ENCODE data around the gene PROKR1. TPM values are rescaled to one million over a fixed set of nuclear protein-coding genes. Genes with fewer than 3 reads are reported as not detected.
"Not testable (repeated sequence)": the region's sequence is repeated elsewhere in the genome, so short reads cannot be mapped to it uniquely, and the experiment has no call there.

Gene PROKR1
- total RNA-seq, 1 donor from 2014 or later: not detected

- intact Hi-C loops (cut with micrococcal nuclease): no loop called here
- H3K4me3 Mint-ChIP-seq: no peak overlapping the region
- peaks cover 23% of the 10 kb centered on the region for H3K27me3 Mint-ChIP-seq (ENCODE audit: insufficient read depth)
- DNase-seq (ENCODE audit: low spot score): no peak
- no peak overlapping the region for H3K27ac Mint-ChIP-seq
- peaks cover 17% of the 10 kb centered on the region for H3K9me3 Mint-ChIP-seq
- H3K4me1 Mint-ChIP-seq (ENCODE audit: low read depth): peaks cover 10% of the 10 kb centered on the region
- H3K36me3 Mint-ChIP-seq (ENCODE audit: low read depth): no peaks in the 10 kb centered on the region
Observed at GRCh38 chr2:68662466-68662865, 19.1 kb downstream of the PROKR1 start.

- Mint-ChIP-seq H3K27me3 (ENCODE audit: insufficient read depth) (peaks cover 18% of the 10 kb centered on the region), H3K27ac (no peak overlapping the region), H3K36me3 (ENCODE audit: low read depth) (no peaks in the 10 kb centered on the region), H3K9me3 (peaks cover 17% of the 10 kb centered on the region), H3K4me1 (ENCODE audit: low read depth) (peaks cover 10% of the 10 kb centered on the region), H3K4me3 (no peak overlapping the region)
- DNase-seq (ENCODE audit: low spot score): no peak
- intact Hi-C loops (cut with micrococcal nuclease): loop anchor here (1.0 kb wide), 1 partner anchor 10 kb away; no protein-coding TSS in a partner anchor
Observed at GRCh38 chr2:68663371-68664156, 20.2 kb downstream of the PROKR1 start.

GRCh38 chr2:68667371-68667770, 24.0 kb downstream of the PROKR1 start:
- Mint-ChIP-seq H3K4me3 (no peak overlapping the region), H3K4me1 (ENCODE audit: low read depth) (peaks cover 10% of the 10 kb centered on the region), H3K27ac (no peak overlapping the region), H3K36me3 (ENCODE audit: low read depth) (no peaks in the 10 kb centered on the region), H3K9me3 (peaks cover 17% of the 10 kb centered on the region), H3K27me3 (ENCODE audit: insufficient read depth) (peaks cover 7% of the 10 kb centered on the region)
- intact Hi-C loops (cut with micrococcal nuclease): no loop called here
- DNase-seq (ENCODE audit: low spot score): no peak

- Mint-ChIP-seq H3K27ac (no peak overlapping the region), H3K4me3 (no peak overlapping the region), H3K27me3 (ENCODE audit: insufficient read depth) (peaks cover 11% of the 10 kb centered on the region), H3K9me3 (peaks cover 17% of the 10 kb centered on the region), H3K36me3 (ENCODE audit: low read depth) (no peaks in the 10 kb centered on the region), H3K4me1 (ENCODE audit: low read depth) (no peaks in the 10 kb centered on the region)
- intact Hi-C loops (cut with micrococcal nuclease): no loop called here
- DNase-seq (ENCODE audit: low spot score): no peak
Observed at GRCh38 chr2:68669651-68670050, 26.3 kb downstream of the PROKR1 start.

DNA sequence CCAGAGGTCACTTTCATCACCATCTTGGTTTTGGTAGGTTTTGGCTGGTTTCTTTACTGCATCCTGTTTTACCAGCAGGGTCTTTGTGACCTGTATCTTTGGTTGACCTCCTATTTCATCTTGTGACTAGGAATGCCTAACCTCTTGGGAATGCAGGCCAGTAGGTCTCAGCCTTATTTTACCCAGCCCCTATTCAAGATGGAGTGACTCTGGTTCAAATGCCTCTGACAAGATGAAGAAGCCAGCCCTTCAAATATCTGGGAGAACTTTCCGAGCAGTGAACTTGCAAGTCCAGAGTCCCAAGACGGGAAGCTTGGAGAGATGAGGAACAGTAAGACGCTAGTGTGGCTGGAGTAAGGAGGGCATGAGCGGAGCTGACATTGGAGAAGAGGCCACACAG, 28.6 kb downstream of the PROKR1 start:
- DNase-seq (ENCODE audit: low spot score): no peak
- H3K27ac Mint-ChIP-seq: no peak overlapping the region
- no peaks in the 10 kb centered on the region for H3K4me1 Mint-ChIP-seq (ENCODE audit: low read depth)
- H3K9me3 Mint-ChIP-seq: peaks cover 6% of the 10 kb centered on the region
- H3K4me3 Mint-ChIP-seq: no peak overlapping the region
- no peaks in the 10 kb centered on the region for H3K36me3 Mint-ChIP-seq (ENCODE audit: low read depth)
- intact Hi-C loops (cut with micrococcal nuclease): no loop called here
- peaks cover 9% of the 10 kb centered on the region for H3K27me3 Mint-ChIP-seq (ENCODE audit: insufficient read depth)

GRCh38 chr2:68673631-68674030, 30.3 kb downstream of the PROKR1 start:
- Mint-ChIP-seq H3K4me3 (no peak overlapping the region), H3K9me3 (peaks cover 4% of the 10 kb centered on the region), H3K36me3 (ENCODE audit: low read depth) (no peaks in the 10 kb centered on the region), H3K27ac (no peak overlapping the region), H3K27me3 (ENCODE audit: insufficient read depth) (peaks cover 9% of the 10 kb centered on the region), H3K4me1 (ENCODE audit: low read depth) (no peaks in the 10 kb centered on the region)
- intact Hi-C loops (cut with micrococcal nuclease): no loop called here
- DNase-seq (ENCODE audit: low spot score): no peak

DNA sequence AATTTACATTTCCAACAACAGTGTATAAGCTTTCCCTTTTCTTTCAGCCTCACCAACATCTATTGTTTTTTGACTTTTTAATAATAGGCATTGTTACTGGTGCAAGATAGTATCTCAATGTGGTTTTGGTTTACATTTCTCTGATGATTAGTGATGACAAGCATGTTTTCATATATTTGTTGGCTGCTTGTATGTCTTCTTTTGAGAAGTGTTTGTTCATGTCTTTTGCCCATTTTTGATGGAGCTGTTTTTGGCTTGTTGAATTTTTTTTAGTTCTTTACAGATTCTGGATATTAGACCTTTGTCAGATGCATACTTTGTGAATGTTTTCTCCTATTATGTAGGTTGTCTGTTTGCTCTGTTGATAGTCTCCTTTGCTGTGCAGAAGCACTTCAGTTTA, 32.1 kb downstream of the PROKR1 start:
- intact Hi-C loops (cut with micrococcal nuclease): no loop called here

GRCh38 chr2:68677837-68678236, 34.5 kb downstream of the PROKR1 start:
- H3K4me3 Mint-ChIP-seq; H3K36me3 Mint-ChIP-seq (ENCODE audit: low read depth); H3K27ac Mint-ChIP-seq; H3K4me1 Mint-ChIP-seq (ENCODE audit: low read depth); intact Hi-C loops (cut with micrococcal nuclease); DNase-seq (ENCODE audit: low spot score): not testable (repeated sequence)
- H3K27me3 Mint-ChIP-seq (ENCODE audit: insufficient read depth): peaks cover 26% of the 10 kb centered on the region
- peaks cover 14% of the 10 kb centered on the region for H3K9me3 Mint-ChIP-seq

More for the DNA sequence above, 32.1 kb downstream of the PROKR1 start:
- H3K36me3 Mint-ChIP-seq (ENCODE audit: low read depth): no peaks in the 10 kb centered on the region
- H3K9me3 Mint-ChIP-seq: peaks cover 6% of the 10 kb centered on the region
- no peak for DNase-seq (ENCODE audit: low spot score)
- H3K4me3 Mint-ChIP-seq: no peak overlapping the region
- H3K4me1 Mint-ChIP-seq (ENCODE audit: low read depth): no peaks in the 10 kb centered on the region
- no peak overlapping the region for H3K27ac Mint-ChIP-seq
- peaks cover 12% of the 10 kb centered on the region for H3K27me3 Mint-ChIP-seq (ENCODE audit: insufficient read depth)

DNA sequence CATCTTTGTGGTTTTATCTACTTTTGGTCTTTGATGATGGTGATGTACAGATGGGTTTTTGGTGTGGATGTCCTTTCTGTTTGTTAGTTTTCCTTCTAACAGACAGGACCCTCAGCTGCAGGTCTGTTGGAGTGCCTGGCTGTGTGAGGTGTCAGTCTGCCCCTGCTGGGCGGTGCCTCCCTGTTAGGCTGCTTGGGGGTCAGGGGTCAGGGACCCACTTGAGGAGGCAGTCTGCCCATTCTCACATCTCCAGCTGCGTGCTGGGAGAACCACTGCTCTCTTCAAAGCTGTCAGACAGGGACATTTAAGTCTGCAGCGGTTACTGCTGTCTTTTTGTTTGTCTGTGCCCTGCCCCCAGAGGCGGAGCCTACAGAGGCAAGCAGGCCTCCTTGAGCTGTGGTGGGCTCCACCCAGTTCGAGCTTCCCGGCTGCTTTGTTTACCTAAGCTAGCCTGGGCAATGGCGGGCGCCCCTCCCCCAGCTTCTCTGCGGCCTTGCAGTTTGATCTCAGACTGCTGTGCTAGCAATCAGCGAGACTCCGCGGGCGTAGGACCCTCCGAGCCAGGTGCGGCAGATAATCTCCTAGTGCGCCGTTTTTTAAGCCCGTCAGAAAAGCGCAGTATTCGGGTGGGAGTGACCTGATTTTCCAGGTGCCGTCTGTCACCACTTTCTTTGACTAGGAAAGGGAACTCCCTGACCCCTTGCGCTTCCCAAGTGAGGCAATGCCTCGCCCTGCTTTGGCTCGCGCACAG, 36.0 kb downstream of the PROKR1 start:
- H3K27ac Mint-ChIP-seq: not testable (repeated sequence)

DNA sequence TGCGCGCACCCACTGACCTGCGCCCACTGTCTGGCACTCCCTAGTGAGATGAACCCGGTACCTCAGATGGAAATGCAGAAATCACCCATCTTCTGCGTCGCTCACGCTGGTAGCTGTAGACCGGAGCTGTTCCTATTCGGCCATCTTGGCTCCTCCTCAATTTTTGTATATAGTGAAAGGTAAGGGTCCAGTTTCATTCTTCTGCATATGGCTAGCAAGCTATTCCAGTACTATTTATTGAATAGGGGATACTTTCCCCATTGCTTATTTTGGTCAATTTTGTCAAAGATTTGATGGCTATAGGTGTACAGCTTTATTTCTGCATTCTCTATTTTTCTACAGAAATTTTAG, 36.5 kb downstream of the PROKR1 start:
- intact Hi-C loops (cut with micrococcal nuclease); H3K4me3 Mint-ChIP-seq: not testable (repeated sequence)

More for the DNA sequence above, 36.0 kb downstream of the PROKR1 start:
- Mint-ChIP-seq H3K27me3 (ENCODE audit: insufficient read depth) (peaks cover 19% of the 10 kb centered on the region), H3K9me3 (peaks cover 14% of the 10 kb centered on the region)
- H3K4me1 Mint-ChIP-seq (ENCODE audit: low read depth); intact Hi-C loops (cut with micrococcal nuclease); H3K36me3 Mint-ChIP-seq (ENCODE audit: low read depth); H3K4me3 Mint-ChIP-seq; DNase-seq (ENCODE audit: low spot score): not testable (repeated sequence)

DNA sequence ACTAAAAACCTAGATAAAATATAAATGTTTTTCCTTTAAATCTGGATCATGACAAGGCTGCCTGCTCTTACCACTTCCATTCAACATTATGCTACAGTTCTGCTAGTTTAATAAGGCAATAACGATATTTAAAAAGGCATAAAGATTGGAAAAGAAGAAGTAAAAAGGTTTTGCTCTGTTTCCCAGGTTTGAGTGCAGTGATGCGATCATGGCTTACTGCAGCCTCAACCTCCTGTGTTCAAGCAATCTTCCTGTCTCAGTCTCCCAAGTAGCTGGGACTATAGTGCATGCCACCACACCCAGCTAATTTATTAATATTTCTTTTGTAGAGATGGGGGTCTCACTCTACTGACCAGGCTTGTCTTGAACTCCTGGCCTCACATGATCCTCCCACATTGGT, 40.8 kb downstream of the PROKR1 start:
- H3K4me3 Mint-ChIP-seq: no peak overlapping the region
- peaks cover 19% of the 10 kb centered on the region for H3K27me3 Mint-ChIP-seq (ENCODE audit: insufficient read depth)
- H3K27ac Mint-ChIP-seq: no peak overlapping the region
- DNase-seq (ENCODE audit: low spot score): no peak
- H3K36me3 Mint-ChIP-seq (ENCODE audit: low read depth): peaks cover 1% of the 10 kb centered on the region
- H3K9me3 Mint-ChIP-seq: peaks cover 10% of the 10 kb centered on the region
- peaks cover 5% of the 10 kb centered on the region for H3K4me1 Mint-ChIP-seq (ENCODE audit: low read depth)
- intact Hi-C loops (cut with micrococcal nuclease): no loop called here

More for the DNA sequence above, 36.5 kb downstream of the PROKR1 start:
- H3K27me3 Mint-ChIP-seq (ENCODE audit: insufficient read depth): peaks cover 19% of the 10 kb centered on the region
- H3K27ac Mint-ChIP-seq; H3K4me1 Mint-ChIP-seq (ENCODE audit: low read depth); DNase-seq (ENCODE audit: low spot score); H3K36me3 Mint-ChIP-seq (ENCODE audit: low read depth): not testable (repeated sequence)
- peaks cover 13% of the 10 kb centered on the region for H3K9me3 Mint-ChIP-seq

GRCh38 chr2:68686178-68686577, 42.8 kb downstream of the PROKR1 start:
- no peak for DNase-seq (ENCODE audit: low spot score)
- Mint-ChIP-seq H3K27ac (no peak overlapping the region), H3K36me3 (ENCODE audit: low read depth) (peaks cover 1% of the 10 kb centered on the region), H3K4me3 (no peak overlapping the region), H3K9me3 (peaks cover under 1% of the 10 kb centered on the region), H3K27me3 (ENCODE audit: insufficient read depth) (peaks cover 9% of the 10 kb centered on the region), H3K4me1 (ENCODE audit: low read depth) (peaks cover 21% of the 10 kb centered on the region)
- intact Hi-C loops (cut with micrococcal nuclease): no loop called here

GRCh38 chr2:68687018-68687417, 43.6 kb downstream of the PROKR1 start:
- peaks cover 4% of the 10 kb centered on the region for H3K27me3 Mint-ChIP-seq (ENCODE audit: insufficient read depth)
- H3K36me3 Mint-ChIP-seq (ENCODE audit: low read depth): peaks cover 1% of the 10 kb centered on the region
- peaks cover 21% of the 10 kb centered on the region for H3K4me1 Mint-ChIP-seq (ENCODE audit: low read depth)
- intact Hi-C loops (cut with micrococcal nuclease): no loop called here
- no peak for DNase-seq (ENCODE audit: low spot score)
- no peak overlapping the region for H3K4me3 Mint-ChIP-seq
- H3K9me3 Mint-ChIP-seq: no peaks in the 10 kb centered on the region
- H3K27ac Mint-ChIP-seq: no peak overlapping the region
